ENCODE measurements around the gene ZSWIM8.

Gene ZSWIM8

GRCh38 chr10:73847031-73847430 is 61.6 kb downstream of the ZSWIM8 start:
- DNase-seq, result no peak

GRCh38 chr10:73848821-73849489 is 63.5 kb downstream of the ZSWIM8 start:
- peak; percentile 70 to 98 for DNase-seq

DNA sequence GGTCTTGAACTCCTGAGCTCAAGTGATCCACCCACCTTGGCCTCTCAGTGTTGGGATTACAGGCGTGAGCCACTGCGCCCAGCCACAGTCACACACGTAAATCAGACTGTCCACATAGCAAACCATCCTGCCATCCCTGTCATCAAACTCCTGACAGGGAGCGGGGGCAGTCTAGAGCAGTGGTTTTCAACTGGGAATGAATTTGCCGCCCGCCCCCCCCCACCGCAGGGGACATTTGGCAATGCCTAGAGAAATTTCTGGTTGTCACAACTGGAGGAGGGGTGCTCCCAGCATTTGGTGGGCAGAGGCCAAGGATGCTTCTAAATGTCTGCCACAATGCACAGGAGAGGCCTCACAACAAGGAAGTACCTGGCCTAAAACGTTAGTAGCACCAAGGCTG is 64.8 kb downstream of the ZSWIM8 start:
- DNase-seq, result no peak

DNA sequence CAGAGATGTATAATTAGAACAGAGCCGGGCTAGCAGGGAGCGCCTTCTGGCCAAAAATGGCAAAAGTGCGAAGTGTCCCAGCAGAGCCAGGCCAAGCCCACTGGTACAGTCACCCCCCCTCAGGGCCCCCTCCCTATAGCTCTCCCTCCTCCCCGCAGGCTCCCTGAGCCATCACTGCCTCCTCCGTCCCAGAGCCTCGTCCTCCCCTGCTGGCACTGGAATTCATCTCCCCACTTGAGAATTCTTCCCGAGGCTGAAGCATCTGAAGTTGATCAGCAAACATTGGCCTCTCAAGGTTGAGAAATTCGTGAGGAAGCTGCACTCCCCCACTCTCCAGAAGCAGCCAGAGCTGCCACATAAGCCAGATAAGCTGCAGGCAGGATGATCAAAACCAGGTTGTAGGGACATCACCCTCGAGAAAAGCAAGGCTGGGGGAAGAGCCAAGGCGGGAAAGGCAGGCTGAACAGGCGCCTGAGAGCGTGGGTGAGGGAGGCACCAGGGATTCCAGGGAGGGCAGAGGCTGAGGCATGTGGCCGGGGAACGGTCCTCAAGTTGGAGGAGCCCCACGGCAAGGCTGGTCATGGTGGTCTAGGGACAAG is 65.6 kb downstream of the ZSWIM8 start:
- DNase-seq, result no peak
